ENCODE results near the gene INPP4B.

DNA sequence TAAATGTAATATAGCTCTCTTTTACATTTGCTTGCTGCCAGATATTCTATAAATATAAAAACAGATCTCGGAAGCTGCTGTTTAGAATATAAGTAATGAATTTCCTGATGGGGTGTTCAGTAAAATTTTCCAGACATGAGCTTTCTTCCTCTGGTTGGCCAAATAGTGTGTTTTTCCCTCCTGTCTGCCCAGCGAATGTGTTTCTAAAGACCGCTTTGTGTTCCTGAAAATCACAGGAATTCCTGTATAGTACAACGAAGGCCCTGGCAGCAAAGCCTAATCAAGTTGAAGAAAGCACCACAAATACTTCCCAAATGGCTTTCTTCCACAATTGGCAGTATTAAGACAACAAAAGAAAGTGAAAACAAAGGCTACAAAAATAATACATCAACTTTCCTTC, 494.1 kb downstream of the INPP4B start:
- TF ChIP-seq POLR2A (IDR thresholded peaks at IDR 0.05) (no peak), EP300 (IDR thresholded peaks at IDR 0.05) (no peak)
- TF ChIP-seq, protein P1, sequence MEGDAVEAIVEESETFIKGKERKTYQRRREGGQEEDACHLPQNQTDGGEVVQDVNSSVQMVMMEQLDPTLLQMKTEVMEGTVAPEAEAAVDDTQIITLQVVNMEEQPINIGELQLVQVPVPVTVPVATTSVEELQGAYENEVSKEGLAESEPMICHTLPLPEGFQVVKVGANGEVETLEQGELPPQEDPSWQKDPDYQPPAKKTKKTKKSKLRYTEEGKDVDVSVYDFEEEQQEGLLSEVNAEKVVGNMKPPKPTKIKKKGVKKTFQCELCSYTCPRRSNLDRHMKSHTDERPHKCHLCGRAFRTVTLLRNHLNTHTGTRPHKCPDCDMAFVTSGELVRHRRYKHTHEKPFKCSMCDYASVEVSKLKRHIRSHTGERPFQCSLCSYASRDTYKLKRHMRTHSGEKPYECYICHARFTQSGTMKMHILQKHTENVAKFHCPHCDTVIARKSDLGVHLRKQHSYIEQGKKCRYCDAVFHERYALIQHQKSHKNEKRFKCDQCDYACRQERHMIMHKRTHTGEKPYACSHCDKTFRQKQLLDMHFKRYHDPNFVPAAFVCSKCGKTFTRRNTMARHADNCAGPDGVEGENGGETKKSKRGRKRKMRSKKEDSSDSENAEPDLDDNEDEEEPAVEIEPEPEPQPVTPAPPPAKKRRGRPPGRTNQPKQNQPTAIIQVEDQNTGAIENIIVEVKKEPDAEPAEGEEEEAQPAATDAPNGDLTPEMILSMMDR (IDR thresholded peaks at IDR 0.05), result no peak

Data from ovary (tissue), 3 donors.